ENCODE measurements around the gene CABP5. TPM values are rescaled to one million over a fixed set of nuclear protein-coding genes. Genes with fewer than 3 reads are reported as not detected.

Gene CABP5
- total RNA-seq, 5 donors from 2014 or later (not counting 1 experiment from before 2014, with no cell fraction given) = not detected

DNA sequence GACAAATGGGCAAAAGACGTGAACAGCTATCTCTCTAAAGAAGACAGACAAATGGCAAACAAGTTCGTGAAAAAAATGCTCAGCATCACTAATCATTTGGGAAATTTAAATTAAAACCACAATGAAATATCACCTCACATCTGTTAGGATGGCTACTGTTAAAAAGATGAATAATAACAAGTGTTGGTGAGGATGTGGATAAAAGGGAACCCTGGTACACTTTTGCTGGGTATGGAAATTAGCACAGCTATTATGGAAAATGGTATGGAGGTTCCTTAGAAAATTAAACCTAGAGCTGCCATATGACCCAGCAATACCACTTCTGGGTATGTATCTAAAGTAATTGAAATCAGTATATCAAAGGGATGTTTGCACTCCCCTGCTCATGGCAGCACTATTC, 7.1 kb downstream of the CABP5 start:
- POLR2A ChIA-PET = no interaction called here
- Mint-ChIP-seq H3K9me3 (peaks cover 6 to 15% (median 10%) of the 10 kb centered on the region in 3 donors), H3K36me3 (no peaks in the 10 kb centered on the region), H3K4me1 (no peaks in the 10 kb centered on the region), H3K27ac (no peak overlapping the region), H3K4me3 (no peak overlapping the region), H3K27me3 (peaks cover 37 to 42% of the 10 kb centered on the region in 2 donors)
- H3K27ac ChIP-seq (ENCODE audit: low read length) = no peak overlapping the region
- no peak overlapping the region for H3K4me3 ChIP-seq (ENCODE audit: control insufficient read depth in 1 of 2, extremely low read depth in 1 of 2, low read length in 1 of 2)
- no peaks in the 10 kb centered on the region for H3K4me1 ChIP-seq (ENCODE audit: control insufficient read depth in 1 of 2, extremely low read depth in 1 of 2, insufficient read depth in 2 of 2, low read length in 2 of 2)
- DNase-seq (no peak), ATAC-seq (replicated peaks in 1 of 4) (no peak)
- H3K36me3 ChIP-seq (ENCODE audit: control insufficient read depth in 2 of 2, extremely low read depth in 1 of 2, insufficient read depth in 1 of 2, low read length in 1 of 2) = no peaks in the 10 kb centered on the region
- WGBS (ENCODE audit: insufficient coverage) = 100% methylated on average over 1 of the region's 2 CpGs
- CTCF ChIA-PET = no interaction called here
- H3K27me3 ChIP-seq (replicated peaks in 1 of 2; ENCODE audit: control insufficient read depth in 2 of 2, extremely low read depth in 1 of 2, insufficient read depth in 2 of 2, low read length in 1 of 2) = peaks cover 0 to 14% of the 10 kb centered on the region in 2 experiments
- H3K9me3 ChIP-seq = peaks cover 2% of the 10 kb centered on the region

DNA sequence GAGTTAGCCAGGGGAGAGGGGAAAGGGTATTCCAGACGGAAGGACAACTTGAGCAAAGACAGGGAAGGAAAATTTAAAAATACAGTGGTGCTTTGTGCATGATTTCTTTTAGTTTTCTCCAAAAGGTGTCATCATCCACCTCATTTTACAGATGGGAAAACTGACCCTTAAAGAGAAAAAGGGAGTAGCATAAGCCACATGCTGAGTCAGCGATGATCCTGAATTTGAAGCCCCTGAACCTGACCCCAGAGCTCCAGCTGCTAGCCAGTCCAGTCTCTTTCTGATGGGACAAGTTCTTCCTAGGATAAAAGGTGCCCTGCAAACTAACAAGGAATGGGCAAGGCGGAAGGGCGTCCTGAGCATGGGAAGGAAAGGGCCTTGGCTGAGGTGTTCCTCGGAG, 10.3 kb downstream of the CABP5 start:
- Histone ChIP-seq H3K4me3 (ENCODE audit: control insufficient read depth in 1 of 2, extremely low read depth in 1 of 2, low read length in 1 of 2) (no peak overlapping the region), H3K9me3 (peaks cover 2% of the 10 kb centered on the region), H3K27ac (ENCODE audit: low read length) (no peak overlapping the region), H3K27me3 (replicated peaks in 1 of 2; ENCODE audit: control insufficient read depth in 2 of 2, extremely low read depth in 1 of 2, insufficient read depth in 2 of 2, low read length in 1 of 2) (peaks cover 0 to 13% of the 10 kb centered on the region in 2 experiments), H3K4me1 (ENCODE audit: control insufficient read depth in 1 of 2, extremely low read depth in 1 of 2, insufficient read depth in 2 of 2, low read length in 2 of 2) (no peaks in the 10 kb centered on the region), H3K36me3 (ENCODE audit: control insufficient read depth in 2 of 2, extremely low read depth in 1 of 2, insufficient read depth in 1 of 2, low read length in 1 of 2) (no peaks in the 10 kb centered on the region)
- no peak for ATAC-seq (replicated peaks in 1 of 4)
- H3K9me3 Mint-ChIP-seq = peaks cover 6 to 15% (median 10%) of the 10 kb centered on the region in 3 donors
- H3K27me3 Mint-ChIP-seq = peaks cover 24 to 27% of the 10 kb centered on the region in 2 donors
- POLR2A ChIA-PET = no interaction called here
- 87% methylated on average over 2 of the region's 5 CpGs for WGBS (ENCODE audit: insufficient coverage)
- CTCF ChIA-PET = no interaction called here
- H3K36me3 Mint-ChIP-seq = no peaks in the 10 kb centered on the region
- H3K27ac Mint-ChIP-seq = no peak overlapping the region
- no peak overlapping the region for H3K4me3 Mint-ChIP-seq
- no peaks in the 10 kb centered on the region for H3K4me1 Mint-ChIP-seq
- DNase-seq = no peak

DNA sequence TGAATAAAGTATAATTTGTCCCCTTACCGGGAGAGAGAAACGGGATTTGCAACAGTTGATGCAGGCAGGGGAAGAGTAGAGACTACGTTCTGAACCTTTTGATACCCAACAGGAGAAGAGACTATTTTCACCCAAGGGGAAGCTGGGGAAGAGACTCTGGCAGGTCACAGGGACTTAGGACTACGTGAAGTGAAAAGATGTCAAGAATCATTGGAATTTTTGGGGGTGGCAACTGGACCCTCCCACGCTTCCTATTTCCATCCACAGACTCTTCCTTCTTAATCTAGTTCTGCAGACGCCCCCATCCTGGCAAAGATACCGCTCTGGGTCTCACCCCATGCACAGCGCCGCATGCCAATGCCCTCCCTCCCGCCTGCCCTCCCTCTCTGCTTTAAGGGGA, 13.8 kb downstream of the CABP5 start:
- no peak for ATAC-seq (replicated peaks in 1 of 4)
- WGBS (ENCODE audit: insufficient coverage) = 84% methylated on average over 5 of the region's 10 CpGs
- Histone ChIP-seq H3K9me3 (no peaks in the 10 kb centered on the region), H3K27ac (ENCODE audit: low read length) (no peak overlapping the region), H3K36me3 (ENCODE audit: control insufficient read depth in 2 of 2, extremely low read depth in 1 of 2, insufficient read depth in 1 of 2, low read length in 1 of 2) (no peaks in the 10 kb centered on the region), H3K4me1 (ENCODE audit: control insufficient read depth in 1 of 2, extremely low read depth in 1 of 2, insufficient read depth in 2 of 2, low read length in 2 of 2) (no peaks in the 10 kb centered on the region), H3K27me3 (replicated peaks in 1 of 2; ENCODE audit: control insufficient read depth in 2 of 2, extremely low read depth in 1 of 2, insufficient read depth in 2 of 2, low read length in 1 of 2) (peaks cover 0 to 25% of the 10 kb centered on the region in 2 experiments), H3K4me3 (ENCODE audit: control insufficient read depth in 1 of 2, extremely low read depth in 1 of 2, low read length in 1 of 2) (no peak overlapping the region)
- H3K27ac Mint-ChIP-seq = no peak overlapping the region
- ChIA-PET POLR2A (no interaction called here), CTCF (no interaction called here)
- peaks cover 38 to 41% of the 10 kb centered on the region in 2 donors for H3K27me3 Mint-ChIP-seq
- no peak overlapping the region for H3K4me3 Mint-ChIP-seq
- no peaks in the 10 kb centered on the region for H3K36me3 Mint-ChIP-seq
- H3K4me1 Mint-ChIP-seq = no peaks in the 10 kb centered on the region
- DNase-seq = no peak
- H3K9me3 Mint-ChIP-seq = no peaks in the 10 kb centered on the region

DNA sequence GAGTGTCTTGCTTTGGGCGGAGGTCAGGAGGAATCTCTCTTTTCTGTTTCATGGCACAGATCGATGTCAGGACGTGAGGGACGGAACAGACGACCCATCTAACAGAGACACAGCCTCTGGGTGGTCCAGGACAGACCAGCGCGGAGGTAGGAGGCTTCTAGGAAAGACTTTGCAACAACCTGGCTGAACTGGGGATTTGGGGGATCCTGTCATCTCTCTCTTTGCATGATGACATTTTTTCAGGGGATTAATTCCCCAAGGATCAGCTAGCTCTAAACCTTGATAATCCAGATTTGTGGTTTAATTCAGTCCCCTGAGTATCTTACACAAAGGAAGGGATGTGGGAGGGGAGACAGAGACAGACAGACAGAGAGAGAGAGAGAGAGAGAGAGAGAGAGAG, 14.4 kb downstream of the CABP5 start:
- no peaks in the 10 kb centered on the region for H3K36me3 ChIP-seq (ENCODE audit: control insufficient read depth in 2 of 2, extremely low read depth in 1 of 2, insufficient read depth in 1 of 2, low read length in 1 of 2)
- 55% methylated on average over 4 of the region's 7 CpGs for WGBS (ENCODE audit: insufficient coverage)
- H3K27me3 Mint-ChIP-seq = peaks cover 39 to 46% of the 10 kb centered on the region in 2 donors
- no peak overlapping the region for H3K4me3 Mint-ChIP-seq
- ChIA-PET POLR2A (no interaction called here), CTCF (no interaction called here)
- peaks cover 0 to 27% of the 10 kb centered on the region in 2 experiments for H3K27me3 ChIP-seq (replicated peaks in 1 of 2; ENCODE audit: control insufficient read depth in 2 of 2, extremely low read depth in 1 of 2, insufficient read depth in 2 of 2, low read length in 1 of 2)
- no peaks in the 10 kb centered on the region for H3K36me3 Mint-ChIP-seq
- DNase-seq = no peak
- no peak overlapping the region for H3K27ac Mint-ChIP-seq
- H3K27ac ChIP-seq (ENCODE audit: low read length) = no peak overlapping the region
- H3K4me1 ChIP-seq (ENCODE audit: control insufficient read depth in 1 of 2, extremely low read depth in 1 of 2, insufficient read depth in 2 of 2, low read length in 2 of 2) = no peaks in the 10 kb centered on the region
- H3K4me3 ChIP-seq (ENCODE audit: control insufficient read depth in 1 of 2, extremely low read depth in 1 of 2, low read length in 1 of 2) = no peak overlapping the region
- no peaks in the 10 kb centered on the region for H3K4me1 Mint-ChIP-seq
- H3K9me3 Mint-ChIP-seq = no peaks in the 10 kb centered on the region
- H3K9me3 ChIP-seq = no peaks in the 10 kb centered on the region
- ATAC-seq (replicated peaks in 1 of 4) = no peak

DNA sequence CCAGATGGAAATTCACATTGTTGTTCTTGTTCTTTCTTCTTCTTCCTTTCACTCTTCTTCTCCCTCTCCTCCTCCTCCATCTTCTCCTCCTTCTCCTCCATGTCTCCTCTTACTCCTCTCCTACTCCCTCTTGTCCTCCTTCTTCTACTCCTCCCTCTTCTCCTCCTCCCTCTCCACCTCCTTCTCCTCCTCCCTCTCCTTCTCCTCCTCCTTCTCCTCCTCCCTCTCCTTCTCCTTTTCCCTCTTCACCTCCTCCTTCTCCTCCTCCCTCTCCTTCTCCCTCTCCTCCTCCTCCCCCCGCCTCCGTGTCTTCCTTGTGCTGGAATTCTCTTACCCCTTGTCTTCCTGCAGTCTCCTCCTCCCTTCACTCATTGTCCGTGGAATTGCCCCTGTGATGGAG, 18.4 kb downstream of the CABP5 start:
- H3K36me3 ChIP-seq (ENCODE audit: control insufficient read depth in 2 of 2, extremely low read depth in 1 of 2, insufficient read depth in 1 of 2, low read length in 1 of 2) = no peaks in the 10 kb centered on the region
- ChIA-PET POLR2A (no interaction called here), CTCF (no interaction called here)
- H3K4me3 ChIP-seq (ENCODE audit: control insufficient read depth in 1 of 2, extremely low read depth in 1 of 2, low read length in 1 of 2) = no peak overlapping the region
- Mint-ChIP-seq H3K4me1 (no peaks in the 10 kb centered on the region), H3K27ac (no peak overlapping the region), H3K9me3 (no peaks in the 10 kb centered on the region), H3K4me3 (no peak overlapping the region), H3K36me3 (no peaks in the 10 kb centered on the region), H3K27me3 (peaks cover 44 to 53% of the 10 kb centered on the region in 2 donors)
- peaks cover 0 to 32% of the 10 kb centered on the region in 2 experiments for H3K27me3 ChIP-seq (replicated peaks in 1 of 2; ENCODE audit: control insufficient read depth in 2 of 2, extremely low read depth in 1 of 2, insufficient read depth in 2 of 2, low read length in 1 of 2)
- H3K9me3 ChIP-seq = no peaks in the 10 kb centered on the region
- H3K27ac ChIP-seq (ENCODE audit: low read length) = no peak overlapping the region
- H3K4me1 ChIP-seq (ENCODE audit: control insufficient read depth in 1 of 2, extremely low read depth in 1 of 2, insufficient read depth in 2 of 2, low read length in 2 of 2) = no peaks in the 10 kb centered on the region
- DNase-seq = no peak
- no CpG with 5 or more reads among the region's 3 CpGs for WGBS (ENCODE audit: insufficient coverage)
- ATAC-seq (replicated peaks in 1 of 4) = no peak

DNA sequence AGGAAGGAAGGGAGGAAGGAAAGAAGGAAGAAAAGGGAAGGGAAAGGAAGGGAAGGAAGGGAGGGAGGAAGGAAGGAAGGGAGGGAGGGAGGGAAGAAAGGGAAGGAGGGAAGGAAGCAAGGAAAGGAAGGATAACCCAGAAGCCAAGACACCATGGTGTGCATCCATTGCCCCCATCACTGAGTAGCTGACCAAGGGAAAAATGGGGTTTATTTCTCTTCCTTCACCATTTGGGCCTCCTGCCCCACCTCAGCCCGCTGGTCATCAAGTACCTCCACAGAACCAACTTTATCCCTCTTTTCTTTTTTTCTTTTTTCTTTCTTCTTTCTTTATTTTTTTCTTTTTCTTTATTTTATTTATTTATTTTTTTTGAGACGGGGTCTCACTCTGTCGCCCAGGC, 20.4 kb downstream of the CABP5 start:
- peaks cover 34 to 52% of the 10 kb centered on the region in 2 donors for H3K27me3 Mint-ChIP-seq
- no peaks in the 10 kb centered on the region for H3K36me3 Mint-ChIP-seq
- Histone ChIP-seq H3K4me1 (ENCODE audit: control insufficient read depth in 1 of 2, extremely low read depth in 1 of 2, insufficient read depth in 2 of 2, low read length in 2 of 2) (no peaks in the 10 kb centered on the region), H3K9me3 (no peaks in the 10 kb centered on the region), H3K27ac (ENCODE audit: low read length) (no peak overlapping the region), H3K27me3 (replicated peaks in 1 of 2; ENCODE audit: control insufficient read depth in 2 of 2, extremely low read depth in 1 of 2, insufficient read depth in 2 of 2, low read length in 1 of 2) (peaks cover 0 to 25% of the 10 kb centered on the region in 2 experiments), H3K4me3 (ENCODE audit: control insufficient read depth in 1 of 2, extremely low read depth in 1 of 2, low read length in 1 of 2) (no peak overlapping the region), H3K36me3 (ENCODE audit: control insufficient read depth in 2 of 2, extremely low read depth in 1 of 2, insufficient read depth in 1 of 2, low read length in 1 of 2) (no peaks in the 10 kb centered on the region)
- WGBS (ENCODE audit: insufficient coverage) = no CpG with 5 or more reads among the region's 3 CpGs
- no peak overlapping the region for H3K4me3 Mint-ChIP-seq
- no peak overlapping the region for H3K27ac Mint-ChIP-seq
- ATAC-seq (replicated peaks in 1 of 4) (no peak), DNase-seq (no peak)
- no peaks in the 10 kb centered on the region for H3K9me3 Mint-ChIP-seq
- POLR2A ChIA-PET = no interaction called here
- no peaks in the 10 kb centered on the region for H3K4me1 Mint-ChIP-seq
- CTCF ChIA-PET = no interaction called here

DNA sequence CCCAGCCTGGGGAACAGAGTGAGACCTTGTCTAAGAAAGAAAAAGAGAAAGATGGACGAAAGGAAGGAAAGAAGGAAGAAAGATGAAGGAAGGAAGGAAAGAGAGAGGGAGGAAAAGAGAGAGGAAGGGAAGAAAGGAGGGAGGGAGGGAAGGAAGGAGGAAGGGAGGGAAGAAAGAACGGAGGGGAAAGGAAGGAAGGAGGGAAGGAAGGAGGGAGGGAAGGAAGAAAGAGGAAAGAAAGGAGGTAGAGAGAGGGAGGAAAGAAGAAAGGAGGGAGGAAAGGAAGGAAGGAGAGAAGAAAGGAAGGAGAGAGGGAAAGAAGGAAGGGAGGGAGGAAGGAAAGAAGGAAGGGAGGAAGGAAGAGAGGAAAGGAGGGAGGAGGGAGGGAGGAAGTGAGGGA, 20.9 kb downstream of the CABP5 start:
- Histone ChIP-seq H3K27ac (ENCODE audit: low read length) (no peak overlapping the region), H3K4me3 (ENCODE audit: control insufficient read depth in 1 of 2, extremely low read depth in 1 of 2, low read length in 1 of 2) (no peak overlapping the region), H3K9me3 (no peaks in the 10 kb centered on the region), H3K4me1 (ENCODE audit: control insufficient read depth in 1 of 2, extremely low read depth in 1 of 2, insufficient read depth in 2 of 2, low read length in 2 of 2) (no peaks in the 10 kb centered on the region), H3K27me3 (replicated peaks in 1 of 2; ENCODE audit: control insufficient read depth in 2 of 2, extremely low read depth in 1 of 2, insufficient read depth in 2 of 2, low read length in 1 of 2) (peaks cover 0 to 22% of the 10 kb centered on the region in 2 experiments), H3K36me3 (ENCODE audit: control insufficient read depth in 2 of 2, extremely low read depth in 1 of 2, insufficient read depth in 1 of 2, low read length in 1 of 2) (no peaks in the 10 kb centered on the region)
- DNase-seq (no peak), ATAC-seq (replicated peaks in 1 of 4) (no peak)
- 37% methylated on average over 2 of the region's 2 CpGs for WGBS (ENCODE audit: insufficient coverage)
- H3K27me3 Mint-ChIP-seq = peaks cover 32 to 51% of the 10 kb centered on the region in 2 donors
- no peaks in the 10 kb centered on the region for H3K9me3 Mint-ChIP-seq
- no peaks in the 10 kb centered on the region for H3K4me1 Mint-ChIP-seq
- CTCF ChIA-PET = no interaction called here
- no peaks in the 10 kb centered on the region for H3K36me3 Mint-ChIP-seq
- no peak overlapping the region for H3K27ac Mint-ChIP-seq
- no peak overlapping the region for H3K4me3 Mint-ChIP-seq
- POLR2A ChIA-PET = no interaction called here
